Embryonic facial prominence (tissue), 1 donor: ENCODE measurements around the gene MYOM3.

Experiments
- DNase-seq: peaks from one replicate; pipeline ENCODE4 v3.0.0-alpha.2; 2016; ENCODE audit errors: extremely low spot score

The MYOM3 gene

GRCh38 chr1:24138476-24139221, 26.7 kb upstream of the MYOM3 start:
- no peak for DNase-seq

- no peak for DNase-seq
Observed at GRCh38 chr1:24136956-24137539, 25.1 kb upstream of the MYOM3 start.

GRCh38 chr1:24134376-24134775, 22.4 kb upstream of the MYOM3 start:
- no peak for DNase-seq

- no peak for DNase-seq
Observed at GRCh38 chr1:24133819-24134218, 21.9 kb upstream of the MYOM3 start.

- no peak for DNase-seq
Observed at GRCh38 chr1:24130385-24130784, 18.4 kb upstream of the MYOM3 start.

GRCh38 chr1:24127801-24128363, 15.9 kb upstream of the MYOM3 start:
- DNase-seq = no peak

- no peak for DNase-seq
Observed at GRCh38 chr1:24127134-24127800, 15.3 kb upstream of the MYOM3 start.

GRCh38 chr1:24126672-24127023, 14.7 kb upstream of the MYOM3 start:
- DNase-seq = no peak

GRCh38 chr1:24126018-24126671, 14.2 kb upstream of the MYOM3 start:
- no peak for DNase-seq

- DNase-seq = no peak
Observed at GRCh38 chr1:24125456-24125855, 13.5 kb upstream of the MYOM3 start.

- no peak for DNase-seq
Observed at GRCh38 chr1:24124980-24125379, 13.0 kb upstream of the MYOM3 start.

GRCh38 chr1:24123611-24124010, 11.7 kb upstream of the MYOM3 start:
- DNase-seq = no peak

GRCh38 chr1:24122776-24123175, 10.8 kb upstream of the MYOM3 start:
- DNase-seq = no peak

GRCh38 chr1:24121406-24121805, 9.5 kb upstream of the MYOM3 start:
- DNase-seq = no peak

- DNase-seq = no peak
Observed at GRCh38 chr1:24120965-24121364, 9.0 kb upstream of the MYOM3 start.

GRCh38 chr1:24119859-24120756, 8.2 kb upstream of the MYOM3 start:
- DNase-seq = no peak

GRCh38 chr1:24119489-24119858, 7.5 kb upstream of the MYOM3 start:
- no peak for DNase-seq

GRCh38 chr1:24118410-24119242, 6.7 kb upstream of the MYOM3 start:
- no peak for DNase-seq

- no peak for DNase-seq
Observed at GRCh38 chr1:24117722-24118409, 5.9 kb upstream of the MYOM3 start.

GRCh38 chr1:24117132-24117531, 5.2 kb upstream of the MYOM3 start:
- no peak for DNase-seq
